ENCODE results near the gene CTXN2. TPM values are rescaled to one million over a fixed set of nuclear protein-coding genes. Genes with fewer than 3 reads are reported as not detected.
A peak's percentile ranks its signal among the peaks of the same experiment; 100 is the strongest.

CTXN2 gene
- total and polyA plus RNA-seq, 4 donors: not detected

- H3K9me3 ChIP-seq (ENCODE audit: control insufficient read depth in 4 of 4, insufficient read depth in 3 of 4, low read length in 3 of 4): peaks cover 0 to 6% (median 0%) of the 10 kb centered on the region in 4 donors
- ATAC-seq (ENCODE audit: insufficient read depth, low FRiP score): peak; percentile 66
- no peak overlapping the region for H3K27ac ChIP-seq (ENCODE audit: low read depth in 1 of 2, low read length in 1 of 2)
- H3K36me3 ChIP-seq (ENCODE audit: control insufficient read depth in 4 of 4, insufficient read depth in 4 of 4, low read length in 4 of 4): no peaks in the 10 kb centered on the region
- peaks cover 0 to 7% (median 3%) of the 10 kb centered on the region in 3 donors for H3K27me3 ChIP-seq (ENCODE audit: control insufficient read depth in 3 of 3, insufficient read depth in 3 of 3, low read length in 2 of 3)
- H3K4me1 ChIP-seq (ENCODE audit: control insufficient read depth in 5 of 5, insufficient read depth in 5 of 5, low read length in 5 of 5): peaks cover 0 to 4% (median 0%) of the 10 kb centered on the region in 5 donors
- no peak overlapping the region for H3K4me3 ChIP-seq
- no peak overlapping the region for H3K9ac ChIP-seq (ENCODE audit: insufficient read depth in 1 of 2, low read length in 2 of 2)
- 4 to 5% methylated on average over 15 of the region's 15 CpGs for WGBS, 2 donors
- no peak for TF ChIP-seq CTCF (IDR thresholded peaks at IDR 0.05; ENCODE audit: control extremely low read depth, extremely low read depth)
- peak; percentile 84 to 91 (median 86) for DNase-seq
Observed at GRCh38 chr15:48190932-48191573, 412 bp upstream of the CTXN2 start.

GRCh38 chr15:48202068-48202467 is 10.6 kb downstream of the CTXN2 start:
- no peaks in the 10 kb centered on the region for H3K4me1 ChIP-seq (ENCODE audit: control insufficient read depth in 5 of 5, insufficient read depth in 5 of 5, low read length in 5 of 5)
- H3K27ac ChIP-seq (ENCODE audit: low read depth in 1 of 2, low read length in 1 of 2): no peak overlapping the region
- TF ChIP-seq CTCF (IDR thresholded peaks at IDR 0.05; ENCODE audit: control extremely low read depth, extremely low read depth): no peak
- H3K27me3 ChIP-seq (ENCODE audit: control insufficient read depth in 3 of 3, insufficient read depth in 3 of 3, low read length in 2 of 3): no peaks in the 10 kb centered on the region
- H3K9me3 ChIP-seq (ENCODE audit: control insufficient read depth in 4 of 4, insufficient read depth in 3 of 4, low read length in 3 of 4): no peaks in the 10 kb centered on the region
- H3K4me3 ChIP-seq: no peak overlapping the region
- DNase-seq (no peak), ATAC-seq (ENCODE audit: insufficient read depth, low FRiP score) (no peak)
- H3K9ac ChIP-seq (ENCODE audit: insufficient read depth in 1 of 2, low read length in 2 of 2): no peak overlapping the region
- no peaks in the 10 kb centered on the region for H3K36me3 ChIP-seq (ENCODE audit: control insufficient read depth in 4 of 4, insufficient read depth in 4 of 4, low read length in 4 of 4)
- 76 to 90% methylated on average over 1 of the region's 1 CpG for WGBS, 2 donors

GRCh38 chr15:48205981-48206380 is 14.5 kb downstream of the CTXN2 start, which contains the start of gene SLC12A1:
TSS of gene SLC12A1 (plus strand) at chr15:48206302. CDS start at chr15:48207720, 1,418 bp downstream.
- WGBS, 2 donors: 88 to 93% methylated on average over 1 of the region's 1 CpG
- no peaks in the 10 kb centered on the region for H3K27me3 ChIP-seq (ENCODE audit: control insufficient read depth in 3 of 3, insufficient read depth in 3 of 3, low read length in 2 of 3)
- H3K4me1 ChIP-seq (ENCODE audit: control insufficient read depth in 5 of 5, insufficient read depth in 5 of 5, low read length in 5 of 5): no peaks in the 10 kb centered on the region
- no peak within 1 kb of the TSS for H3K27ac ChIP-seq (ENCODE audit: low read depth in 1 of 2, low read length in 1 of 2)
- no peak within 1 kb of the TSS for H3K4me3 ChIP-seq
- no peak for TF ChIP-seq CTCF (IDR thresholded peaks at IDR 0.05; ENCODE audit: control extremely low read depth, extremely low read depth)
- no peak for ATAC-seq (ENCODE audit: insufficient read depth, low FRiP score)
- DNase-seq: no peak
- H3K36me3 ChIP-seq (ENCODE audit: control insufficient read depth in 4 of 4, insufficient read depth in 4 of 4, low read length in 4 of 4): no peaks in the 10 kb centered on the region
- H3K9ac ChIP-seq (ENCODE audit: insufficient read depth in 1 of 2, low read length in 2 of 2): no peak within 1 kb of the TSS
- no peaks in the 10 kb centered on the region for H3K9me3 ChIP-seq (ENCODE audit: control insufficient read depth in 4 of 4, insufficient read depth in 3 of 4, low read length in 3 of 4)
